Ascending aorta (tissue), 2 donors: Measurements from ENCODE around the gene THSD8. TPM values are rescaled to one million over a fixed set of nuclear protein-coding genes. Genes with fewer than 3 reads are reported as not detected.

ENCODE experiments used
- DNase-seq, 2 donors: peaks; one replicate each; pipeline ENCODE4 v3.0.0-alpha.2; 2019; ENCODE audit warnings: low spot score in 2 of 2
- H3K27ac ChIP-seq, 2 donors: fragments of 200-600 bp; sonication (generic); one replicate each; pipeline ENCODE4 v1.5.1; 2016 to 2017; ENCODE audit warnings: mild to moderate bottlenecking in 1 of 2
- H3K27me3 ChIP-seq: fragments of 200-600 bp; sonication (generic); one replicate; pipeline ENCODE4 v1.5.1; 2017
- H3K36me3 ChIP-seq, 2 donors: fragments of 200-600 bp; sonication (generic); one replicate each; pipeline ENCODE4 v1.5.1; 2016
- H3K4me1 ChIP-seq, 2 donors: fragments of 200-600 bp; sonication (generic); one replicate each; pipeline ENCODE4 v1.5.1; 2016 to 2017; ENCODE audit warnings: mild to moderate bottlenecking in 1 of 2
- H3K4me3 ChIP-seq, 2 donors: fragments of 200-600 bp; sonication (generic); one replicate each; pipeline ENCODE4 v1.5.1; 2016 to 2017; ENCODE audit warnings: mild to moderate bottlenecking in 1 of 2
- H3K9me3 ChIP-seq, 2 donors: fragments of 200-600 bp; sonication (generic); one replicate each; pipeline ENCODE4 v1.5.1; 2016
- intact Hi-C: fragments of 100-400 bp; cut with DNase I; formaldehyde crosslinking; loops from one replicate; pipeline ENCODE4 v1.15.1; 2023
- total RNA-seq: library from RNA; depleted of rRNA; stranded (reverse); fragments of >200 nt; gene quantifications from one replicate; pipeline ENCODE4 v1.1.0, GENCODE V29; 2016
- TF ChIP-seq, protein P1 (sequence below), 3 experiments: fragments of 200-600 bp in 2 of 3; fragments of 450-650 bp in 1 of 3; sonication (generic) in 2 of 3; IDR thresholded peaks; one replicate each; pipeline ENCODE4 v1.5.1; 2016 to 2019; ENCODE audit warnings: antibody characterized with exemption in 3 of 3, mild to moderate bottlenecking in 1 of 3, moderate library complexity in 1 of 3

THSD8 gene
- total RNA-seq, 1 donor from 2014 or later = not detected

DNA sequence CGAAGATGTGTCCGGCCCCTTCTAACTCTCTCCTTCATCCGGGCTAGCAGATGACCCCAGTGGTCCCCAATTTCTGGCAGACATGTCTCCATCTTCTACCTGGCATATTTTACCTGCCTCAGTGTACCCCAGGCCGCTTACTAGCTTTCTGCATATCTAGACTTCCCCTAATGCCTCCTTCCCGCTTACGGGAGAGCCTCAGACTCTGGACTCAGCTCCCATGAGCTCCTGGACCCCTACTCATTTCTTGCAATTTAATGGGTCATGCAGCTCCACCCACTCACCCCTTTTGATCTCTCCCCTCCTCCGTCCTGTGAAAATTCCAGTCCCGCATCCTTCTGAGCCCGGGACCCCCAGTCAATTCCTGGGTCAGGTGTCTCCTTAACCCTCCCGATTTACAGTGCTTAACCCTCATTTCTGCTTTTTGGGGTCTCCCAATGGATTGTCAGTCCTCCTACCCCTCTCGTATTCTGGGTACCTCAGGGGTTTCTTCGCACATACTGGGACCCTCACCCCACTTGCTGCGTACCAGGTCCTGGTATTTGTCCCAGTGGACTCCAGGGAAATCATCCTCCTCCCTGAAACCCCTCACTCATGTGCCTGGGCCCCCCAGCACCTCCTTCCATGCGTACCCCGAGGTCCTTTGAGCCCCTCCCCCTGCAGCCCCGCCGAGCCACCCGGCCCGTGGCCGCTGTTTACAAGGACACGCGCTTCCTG is 11.1 kb upstream of the THSD8 start:
- Histone ChIP-seq H3K27me3 (no peaks in the 10 kb centered on the region), H3K27ac (peak overlapping the region; percentile 95 to 96), H3K9me3 (no peaks in the 10 kb centered on the region), H3K4me1 (peaks cover 26 to 37% of the 10 kb centered on the region in 2 donors), H3K36me3 (peaks cover 5 to 6% of the 10 kb centered on the region in 2 donors), H3K4me3 (peak overlapping the region; percentile 83 to 90)
- no peak for DNase-seq
- intact Hi-C loops = loop anchor here (1.0 to 10.0 kb wide), 5 partner anchors 11 to 1214 kb away; partner anchors contain the start of genes RAD23A and RFX1
- TF ChIP-seq, protein P1, sequence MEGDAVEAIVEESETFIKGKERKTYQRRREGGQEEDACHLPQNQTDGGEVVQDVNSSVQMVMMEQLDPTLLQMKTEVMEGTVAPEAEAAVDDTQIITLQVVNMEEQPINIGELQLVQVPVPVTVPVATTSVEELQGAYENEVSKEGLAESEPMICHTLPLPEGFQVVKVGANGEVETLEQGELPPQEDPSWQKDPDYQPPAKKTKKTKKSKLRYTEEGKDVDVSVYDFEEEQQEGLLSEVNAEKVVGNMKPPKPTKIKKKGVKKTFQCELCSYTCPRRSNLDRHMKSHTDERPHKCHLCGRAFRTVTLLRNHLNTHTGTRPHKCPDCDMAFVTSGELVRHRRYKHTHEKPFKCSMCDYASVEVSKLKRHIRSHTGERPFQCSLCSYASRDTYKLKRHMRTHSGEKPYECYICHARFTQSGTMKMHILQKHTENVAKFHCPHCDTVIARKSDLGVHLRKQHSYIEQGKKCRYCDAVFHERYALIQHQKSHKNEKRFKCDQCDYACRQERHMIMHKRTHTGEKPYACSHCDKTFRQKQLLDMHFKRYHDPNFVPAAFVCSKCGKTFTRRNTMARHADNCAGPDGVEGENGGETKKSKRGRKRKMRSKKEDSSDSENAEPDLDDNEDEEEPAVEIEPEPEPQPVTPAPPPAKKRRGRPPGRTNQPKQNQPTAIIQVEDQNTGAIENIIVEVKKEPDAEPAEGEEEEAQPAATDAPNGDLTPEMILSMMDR (IDR thresholded peaks at IDR 0.05) = no peak

DNA sequence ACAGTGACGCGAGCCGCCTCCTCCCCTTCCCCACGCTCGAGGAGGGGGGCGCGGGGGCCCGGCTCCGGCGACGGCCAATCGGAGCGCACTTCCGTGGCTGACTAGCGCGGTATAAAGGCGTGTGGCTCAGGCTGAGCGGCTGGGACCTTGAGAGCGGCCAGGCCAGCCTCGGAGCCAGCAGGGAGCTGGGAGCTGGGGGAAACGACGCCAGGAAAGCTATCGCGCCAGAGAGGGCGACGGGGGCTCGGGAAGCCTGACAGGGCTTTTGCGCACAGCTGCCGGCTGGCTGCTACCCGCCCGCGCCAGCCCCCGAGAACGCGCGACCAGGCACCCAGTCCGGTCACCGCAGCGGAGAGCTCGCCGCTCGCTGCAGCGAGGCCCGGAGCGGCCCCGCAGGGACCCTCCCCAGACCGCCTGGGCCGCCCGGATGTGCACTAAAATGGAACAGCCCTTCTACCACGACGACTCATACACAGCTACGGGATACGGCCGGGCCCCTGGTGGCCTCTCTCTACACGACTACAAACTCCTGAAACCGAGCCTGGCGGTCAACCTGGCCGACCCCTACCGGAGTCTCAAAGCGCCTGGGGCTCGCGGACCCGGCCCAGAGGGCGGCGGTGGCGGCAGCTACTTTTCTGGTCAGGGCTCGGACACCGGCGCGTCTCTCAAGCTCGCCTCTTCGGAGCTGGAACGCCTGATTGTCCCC is 10.4 kb upstream of the THSD8 start, which contains the start of gene JUNB:
TSS of gene JUNB (plus strand) at position 142 of the 706 bp plus-strand sequence. CDS start at position 428, 286 bp downstream.
- H3K4me1 ChIP-seq = peaks cover 23 to 34% of the 10 kb centered on the region in 2 donors
- no peaks in the 10 kb centered on the region for H3K27me3 ChIP-seq
- H3K9me3 ChIP-seq = no peaks in the 10 kb centered on the region
- TF ChIP-seq, protein P1 (IDR thresholded peaks at IDR 0.05) = no peak
- H3K4me3 ChIP-seq = peak within 1 kb of the TSS; percentile 83 to 90
- H3K27ac ChIP-seq = peak within 1 kb of the TSS; percentile 95 to 96
- peaks cover 5 to 6% of the 10 kb centered on the region in 2 donors for H3K36me3 ChIP-seq
- intact Hi-C loops = loop anchor here (1.0 to 10.0 kb wide), 5 partner anchors 12 to 1213 kb away; partner anchors contain the start of genes RAD23A and RFX1
- peak; percentile 91 to 99 for DNase-seq

DNA sequence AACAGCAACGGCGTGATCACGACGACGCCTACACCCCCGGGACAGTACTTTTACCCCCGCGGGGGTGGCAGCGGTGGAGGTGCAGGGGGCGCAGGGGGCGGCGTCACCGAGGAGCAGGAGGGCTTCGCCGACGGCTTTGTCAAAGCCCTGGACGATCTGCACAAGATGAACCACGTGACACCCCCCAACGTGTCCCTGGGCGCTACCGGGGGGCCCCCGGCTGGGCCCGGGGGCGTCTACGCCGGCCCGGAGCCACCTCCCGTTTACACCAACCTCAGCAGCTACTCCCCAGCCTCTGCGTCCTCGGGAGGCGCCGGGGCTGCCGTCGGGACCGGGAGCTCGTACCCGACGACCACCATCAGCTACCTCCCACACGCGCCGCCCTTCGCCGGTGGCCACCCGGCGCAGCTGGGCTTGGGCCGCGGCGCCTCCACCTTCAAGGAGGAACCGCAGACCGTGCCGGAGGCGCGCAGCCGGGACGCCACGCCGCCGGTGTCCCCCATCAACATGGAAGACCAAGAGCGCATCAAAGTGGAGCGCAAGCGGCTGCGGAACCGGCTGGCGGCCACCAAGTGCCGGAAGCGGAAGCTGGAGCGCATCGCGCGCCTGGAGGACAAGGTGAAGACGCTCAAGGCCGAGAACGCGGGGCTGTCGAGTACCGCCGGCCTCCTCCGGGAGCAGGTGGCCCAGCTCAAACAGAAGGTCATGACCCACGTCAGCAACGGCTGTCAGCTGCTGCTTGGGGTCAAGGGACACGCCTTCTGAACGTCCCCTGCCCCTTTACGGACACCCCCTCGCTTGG is 9.6 kb upstream of the THSD8 start:
- peak in 1 of 2 donors; percentile 79 for DNase-seq
- TF ChIP-seq, protein P1 (IDR thresholded peaks at IDR 0.05) = no peak
- Histone ChIP-seq H3K27me3 (no peaks in the 10 kb centered on the region), H3K4me3 (peak overlapping the region; percentile 83 to 90), H3K27ac (peak overlapping the region; percentile 95 to 96), H3K9me3 (no peaks in the 10 kb centered on the region), H3K4me1 (peaks cover 21 to 27% of the 10 kb centered on the region in 2 donors), H3K36me3 (peaks cover 5 to 6% of the 10 kb centered on the region in 2 donors)
- intact Hi-C loops = loop anchor here (5.0 to 10.0 kb wide), 3 partner anchors 155 to 1213 kb away; partner anchors contain the start of genes RAD23A and RFX1

DNA sequence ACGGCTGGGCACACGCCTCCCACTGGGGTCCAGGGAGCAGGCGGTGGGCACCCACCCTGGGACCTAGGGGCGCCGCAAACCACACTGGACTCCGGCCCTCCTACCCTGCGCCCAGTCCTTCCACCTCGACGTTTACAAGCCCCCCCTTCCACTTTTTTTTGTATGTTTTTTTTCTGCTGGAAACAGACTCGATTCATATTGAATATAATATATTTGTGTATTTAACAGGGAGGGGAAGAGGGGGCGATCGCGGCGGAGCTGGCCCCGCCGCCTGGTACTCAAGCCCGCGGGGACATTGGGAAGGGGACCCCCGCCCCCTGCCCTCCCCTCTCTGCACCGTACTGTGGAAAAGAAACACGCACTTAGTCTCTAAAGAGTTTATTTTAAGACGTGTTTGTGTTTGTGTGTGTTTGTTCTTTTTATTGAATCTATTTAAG is 9.0 kb upstream of the THSD8 start:
- Histone ChIP-seq H3K4me1 (peaks cover 17 to 21% of the 10 kb centered on the region in 2 donors), H3K9me3 (no peaks in the 10 kb centered on the region), H3K27ac (peak overlapping the region; percentile 95 to 96), H3K36me3 (peaks cover 5 to 6% of the 10 kb centered on the region in 2 donors), H3K4me3 (peak overlapping the region; percentile 83 to 90), H3K27me3 (no peaks in the 10 kb centered on the region)
- intact Hi-C loops = loop anchor here (5.0 to 10.0 kb wide), 3 partner anchors 154 to 1212 kb away; partner anchors contain the start of genes RAD23A and RFX1
- peak in 1 of 2 donors; percentile 68 for DNase-seq
- TF ChIP-seq, protein P1 (IDR thresholded peaks at IDR 0.05) = no peak
